ENCODE results near the gene RNF208. TPM values are rescaled to one million over a fixed set of nuclear protein-coding genes. Genes with fewer than 3 reads are reported as not detected.
A peak's percentile ranks its signal among the peaks of the same experiment; 100 is the strongest.

RNF208 gene
- total RNA-seq, 4 donors from 2014 or later: 1.1 to 6.5 (median 1.5) TPM

DNA sequence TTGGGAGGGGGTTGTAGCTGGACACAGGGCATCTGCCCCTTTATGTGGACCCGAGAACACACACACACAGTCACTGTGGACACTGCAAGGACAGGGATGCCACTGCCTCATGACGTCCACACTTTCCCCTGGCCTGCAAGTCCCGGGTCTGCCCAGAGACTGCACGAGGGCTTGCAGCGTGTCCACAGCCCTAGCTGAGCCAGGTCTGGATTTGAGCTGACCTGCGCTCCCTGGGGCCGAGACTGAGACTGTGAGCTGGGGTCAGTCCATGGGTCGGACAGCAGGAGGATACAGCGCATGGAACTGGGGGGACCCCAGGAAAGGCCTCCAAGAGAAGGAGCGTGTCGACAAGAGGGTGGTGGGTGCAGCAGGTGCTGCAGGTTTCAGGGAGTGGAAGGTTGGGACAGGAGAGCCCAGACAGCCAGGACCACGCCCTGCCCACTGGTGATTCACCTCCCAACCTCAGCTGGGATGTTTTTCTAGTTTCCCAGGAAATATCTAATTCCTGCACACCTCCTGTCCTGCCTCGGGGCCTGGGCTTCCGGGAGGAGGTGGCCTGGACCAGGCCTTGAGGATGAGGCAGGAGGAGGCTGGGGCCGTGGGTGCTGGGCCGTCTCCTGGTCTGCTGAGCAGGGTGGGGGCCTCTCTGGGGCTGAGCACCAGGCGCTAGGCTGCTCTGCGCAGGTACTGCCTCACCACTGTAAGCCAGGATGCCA, 4.5 kb upstream of the RNF208 start:
- H3K9me3 ChIP-seq: no peaks in the 10 kb centered on the region
- H3K27me3 ChIP-seq: peaks cover 28 to 36% (median 31%) of the 10 kb centered on the region in 3 donors
- no peaks in the 10 kb centered on the region for H3K36me3 ChIP-seq
- TF ChIP-seq, protein P1, sequence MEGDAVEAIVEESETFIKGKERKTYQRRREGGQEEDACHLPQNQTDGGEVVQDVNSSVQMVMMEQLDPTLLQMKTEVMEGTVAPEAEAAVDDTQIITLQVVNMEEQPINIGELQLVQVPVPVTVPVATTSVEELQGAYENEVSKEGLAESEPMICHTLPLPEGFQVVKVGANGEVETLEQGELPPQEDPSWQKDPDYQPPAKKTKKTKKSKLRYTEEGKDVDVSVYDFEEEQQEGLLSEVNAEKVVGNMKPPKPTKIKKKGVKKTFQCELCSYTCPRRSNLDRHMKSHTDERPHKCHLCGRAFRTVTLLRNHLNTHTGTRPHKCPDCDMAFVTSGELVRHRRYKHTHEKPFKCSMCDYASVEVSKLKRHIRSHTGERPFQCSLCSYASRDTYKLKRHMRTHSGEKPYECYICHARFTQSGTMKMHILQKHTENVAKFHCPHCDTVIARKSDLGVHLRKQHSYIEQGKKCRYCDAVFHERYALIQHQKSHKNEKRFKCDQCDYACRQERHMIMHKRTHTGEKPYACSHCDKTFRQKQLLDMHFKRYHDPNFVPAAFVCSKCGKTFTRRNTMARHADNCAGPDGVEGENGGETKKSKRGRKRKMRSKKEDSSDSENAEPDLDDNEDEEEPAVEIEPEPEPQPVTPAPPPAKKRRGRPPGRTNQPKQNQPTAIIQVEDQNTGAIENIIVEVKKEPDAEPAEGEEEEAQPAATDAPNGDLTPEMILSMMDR (IDR thresholded peaks at IDR 0.05 in 4 of 5, conservative IDR thresholded peaks at IDR 0.05 in 1 of 5): no peak
- TF ChIP-seq POLR2A (IDR thresholded peaks at IDR 0.05): no peak
- in situ Hi-C loops (cut with MboI; ENCODE audit: low sequenced_read_pairs in 4 of 4) (loop anchor here in 1 of 4 donors (10.0 kb wide), 1 partner anchor 102 kb away; no protein-coding TSS in a partner anchor), intact Hi-C loops (cut with DNase I; ENCODE audit: low total_unique reads) (loop anchor here (2.0 kb wide), 1 partner anchor 108 kb away; no protein-coding TSS in a partner anchor)
- no peak for ATAC-seq
- H3K4me3 ChIP-seq: no peak overlapping the region
- DNase-seq: no peak
- H3K27ac ChIP-seq: no peak overlapping the region
- peaks cover 8 to 17% of the 10 kb centered on the region in 2 donors for H3K4me1 ChIP-seq

DNA sequence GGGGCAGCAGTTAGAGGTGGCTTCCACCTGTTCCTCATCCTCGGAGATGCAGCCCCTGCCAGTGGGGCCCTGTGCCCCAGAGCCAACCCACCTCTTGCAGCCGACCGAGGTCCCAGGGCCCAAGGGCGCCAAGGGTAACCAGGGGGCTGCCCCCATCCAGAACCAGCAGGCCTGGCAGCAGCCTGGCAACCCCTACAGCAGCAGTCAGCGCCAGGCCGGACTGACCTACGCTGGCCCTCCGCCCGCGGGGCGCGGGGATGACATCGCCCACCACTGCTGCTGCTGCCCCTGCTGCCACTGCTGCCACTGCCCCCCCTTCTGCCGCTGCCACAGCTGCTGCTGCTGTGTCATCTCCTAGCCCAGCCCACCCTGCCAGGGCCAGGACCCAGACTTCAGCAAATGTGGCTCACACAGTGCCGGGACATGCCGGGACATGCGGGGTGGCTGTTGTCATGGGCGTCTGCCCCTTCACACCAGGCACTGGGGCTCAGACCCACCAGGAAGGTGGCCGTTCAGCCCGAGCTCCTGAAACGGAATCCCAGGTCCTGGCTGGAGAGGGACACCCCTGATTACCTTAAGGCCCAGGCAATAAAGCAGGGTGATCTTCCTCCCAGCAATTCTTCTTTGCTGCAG, 3.8 kb upstream of the RNF208 start:
- intact Hi-C loops (cut with DNase I; ENCODE audit: low total_unique reads): loop anchor here (2.0 kb wide), 1 partner anchor 107 kb away; no protein-coding TSS in a partner anchor
- Histone ChIP-seq H3K27ac (no peak overlapping the region), H3K4me3 (no peak overlapping the region), H3K36me3 (no peaks in the 10 kb centered on the region), H3K27me3 (peaks cover 27 to 32% (median 27%) of the 10 kb centered on the region in 3 donors), H3K9me3 (no peaks in the 10 kb centered on the region), H3K4me1 (peaks cover 8 to 21% of the 10 kb centered on the region in 2 donors)
- TF ChIP-seq, protein P1 (IDR thresholded peaks at IDR 0.05 in 4 of 5, conservative IDR thresholded peaks at IDR 0.05 in 1 of 5): no peak
- no peak for TF ChIP-seq POLR2A (IDR thresholded peaks at IDR 0.05)
- no peak for ATAC-seq
- DNase-seq: no peak
- in situ Hi-C loops (cut with MboI; ENCODE audit: low sequenced_read_pairs in 4 of 4): loop anchor here in 1 of 4 donors (10.0 kb wide), 1 partner anchor 101 kb away; no protein-coding TSS in a partner anchor

DNA sequence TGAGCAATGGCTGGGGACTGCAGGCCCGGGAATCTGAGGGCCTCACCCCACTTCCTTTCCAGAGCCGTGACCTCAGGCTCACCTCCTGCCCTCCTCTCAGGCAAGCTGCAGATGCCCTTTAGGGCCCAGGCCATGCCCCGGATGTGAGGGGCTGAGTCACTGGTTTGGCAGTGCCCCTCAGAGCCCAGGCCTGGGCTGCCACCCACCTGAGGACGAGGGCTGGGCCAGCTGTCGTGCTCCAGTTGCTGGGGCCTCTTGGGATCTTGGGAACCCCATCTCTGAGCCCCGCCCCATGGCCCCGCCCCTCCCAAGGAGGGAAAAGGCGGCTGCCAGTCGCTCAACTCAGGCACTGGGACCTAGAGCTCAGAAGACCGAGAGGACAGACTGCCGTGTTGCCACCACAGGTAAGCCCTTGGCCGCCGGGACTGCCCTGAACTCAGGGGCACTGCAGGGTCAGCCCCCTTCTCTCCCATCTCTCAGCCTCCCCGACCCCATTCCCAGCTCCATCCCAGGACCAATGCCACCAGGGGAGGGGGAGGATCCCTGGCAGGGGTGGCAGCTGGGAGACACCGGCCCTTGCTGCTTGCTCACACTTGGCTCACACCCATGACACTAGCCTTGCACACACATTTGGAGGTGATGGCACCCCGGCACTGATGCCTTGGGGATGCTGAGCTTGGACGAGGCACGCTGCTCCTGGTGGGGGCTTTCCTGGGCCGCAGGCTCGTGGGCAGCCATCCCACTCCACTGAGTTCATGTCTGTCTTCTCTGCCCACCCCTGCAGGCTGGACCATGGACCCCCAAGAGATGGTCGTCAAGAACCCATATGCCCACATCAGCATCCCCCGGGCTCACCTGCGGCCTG, 3.0 kb upstream of the RNF208 start, which contains the start of gene CYSRT1:
Gene CYSRT1, plus strand, starts transcription at position 345 of the 865 bp plus-strand sequence. Its CDS starts 448 bp downstream, at position 793.
- no peaks in the 10 kb centered on the region for H3K9me3 ChIP-seq
- intact Hi-C loops (cut with DNase I; ENCODE audit: low total_unique reads): loop anchor here (5.0 kb wide), 1 partner anchor 42 kb away; no protein-coding TSS in a partner anchor
- peak within 1 kb of the TSS; percentile 63 to 94 (median 88) for H3K4me3 ChIP-seq
- ATAC-seq (no peak), DNase-seq (no peak)
- no peaks in the 10 kb centered on the region for H3K36me3 ChIP-seq
- no peak for TF ChIP-seq POLR2A (IDR thresholded peaks at IDR 0.05)
- TF ChIP-seq, protein P1 (IDR thresholded peaks at IDR 0.05 in 4 of 5, conservative IDR thresholded peaks at IDR 0.05 in 1 of 5): no peak
- in situ Hi-C loops (cut with MboI; ENCODE audit: low sequenced_read_pairs in 4 of 4): loop anchor here in 1 of 4 donors (10.0 kb wide), 1 partner anchor 100 kb away; no protein-coding TSS in a partner anchor
- peak within 1 kb of the TSS; percentile 87 to 93 (median 90) for H3K27ac ChIP-seq
- H3K27me3 ChIP-seq: peaks cover 20 to 25% (median 24%) of the 10 kb centered on the region in 3 donors
- H3K4me1 ChIP-seq: peaks cover 8 to 21% of the 10 kb centered on the region in 2 donors

Data from gastrocnemius medialis (tissue), 4 donors.